Upper lobe of left lung (tissue), 6 donors: ENCODE data around the gene ANO10. TPM values are rescaled to one million over a fixed set of nuclear protein-coding genes. Genes with fewer than 3 reads are reported as not detected.
A peak's percentile ranks its signal among the peaks of the same experiment; 100 is the strongest.

Source experiments
- ATAC-seq, 2 donors: fragments of 200-7000 bp; cut with Tn5 transposase; one replicate each; pipeline ENCODE4 v1.9.1; 2022; ENCODE audit warnings: mild to moderate bottlenecking in 2 of 2, moderate library complexity in 2 of 2; ENCODE audit not compliant: low FRiP score in 2 of 2
- DNase-seq, 2 donors: peaks; one replicate each; pipeline ENCODE4 v3.0.0-alpha.2; 2019 to 2020
- H3K27ac ChIP-seq, 4 donors: fragments of 200-600 bp; sonication (generic); one replicate each; pipeline ENCODE4 v1.5.1; 2016 to 2019
- H3K27me3 ChIP-seq, 4 donors: fragments of 200-600 bp; sonication (generic); one replicate each; pipeline ENCODE4 v1.5.1; 2017 to 2019
- H3K36me3 ChIP-seq, 4 donors: fragments of 200-600 bp; sonication (generic); one replicate each; pipeline ENCODE4 v1.5.1; 2016 to 2019
- H3K4me1 ChIP-seq, 4 donors: fragments of 200-600 bp; sonication (generic); one replicate each; pipeline ENCODE4 v1.5.1; 2018 to 2019
- H3K4me3 ChIP-seq, 4 donors: fragments of 200-600 bp; sonication (generic); one replicate each; pipeline ENCODE4 v1.5.1; 2017 to 2019; ENCODE audit warnings: mild to moderate bottlenecking in 2 of 4, moderate library complexity in 1 of 4
- H3K9me3 ChIP-seq, 4 donors: fragments of 200-600 bp; sonication (generic); one replicate each; pipeline ENCODE4 v1.5.1; 2018 to 2019
- CTCF ChIP-seq, 6 experiments: fragments of 450-650 bp in 4 of 6; fragments of 200-600 bp in 2 of 6; sonication (generic) in 2 of 6; IDR thresholded peaks; one replicate each; pipeline ENCODE4 v1.5.1; 2016 to 2019; ENCODE audit warnings: antibody characterized with exemption in 6 of 6
- EP300 ChIP-seq, 4 donors: sonication (generic); formaldehyde crosslinking; IDR thresholded peaks; one replicate each; pipeline ENCODE4 v1.5.1; 2017; ENCODE audit warnings: antibody characterized with exemption in 4 of 4, control low read depth in 2 of 4
- POLR2A ChIP-seq, 4 donors: fragments of 450-650 bp; IDR thresholded peaks; one replicate each; pipeline ENCODE4 v1.5.1; 2016 to 2017; ENCODE audit warnings: antibody characterized with exemption in 4 of 4, mild to moderate bottlenecking in 2 of 4
- POLR2AphosphoS5 ChIP-seq, 2 donors: sonication (generic); formaldehyde crosslinking; IDR thresholded peaks; one replicate each; pipeline ENCODE4 v1.5.1; 2017; ENCODE audit warnings: antibody characterized with exemption in 2 of 2
- WGBS, 2 donors: methylation state at CpG; one replicate each; pipeline ENCODE4 v1.1.5; 2017 to 2018; 5-methylcytosine and 5-hydroxymethylcytosine counted together
- total RNA-seq, 6 donors: library from RNA; depleted of rRNA in 4 of 6; stranded (reverse); fragments of >200 nt in 4 of 6; gene quantifications; one replicate each; pipeline versions ENCODE4 v1.1.0 to v1.2.1, GENCODE V29; 2016 to 2021
- donor health status: DM: no; HTN: no; CAD: no; lungs with moderate emphysema.
- donor health status: DM: no; HTN: yes; CAD: no; lungs with severe emphysema.

The ANO10 gene
- total RNA-seq, 6 donors from 2014 or later: 12.9 to 27.2 (median 18.3) TPM

- Histone ChIP-seq H3K9me3 (no peaks in the 10 kb centered on the region), H3K4me1 (peaks cover 13 to 42% (median 20%) of the 10 kb centered on the region in 4 donors), H3K4me3 (no peak overlapping the region), H3K27me3 (no peaks in the 10 kb centered on the region), H3K27ac (peak overlapping the region; percentile 55 to 94 (median 60)), H3K36me3 (no peaks in the 10 kb centered on the region)
- DNase-seq (peak in 1 of 2 donors; percentile 52), ATAC-seq (peak; percentile 14 to 75)
- WGBS, 2 donors: 27 to 33% methylated on average over 2 of the region's 2 CpGs
- TF ChIP-seq CTCF (IDR thresholded peaks at IDR 0.05): no peak
- peak in 3 of 4 donors; percentile 55 to 92 (median 67) for TF ChIP-seq EP300 (IDR thresholded peaks at IDR 0.05)
- TF ChIP-seq POLR2AphosphoS5 (IDR thresholded peaks at IDR 0.05): peak; percentile 78 to 90
- TF ChIP-seq POLR2A (IDR thresholded peaks at IDR 0.05): no peak
Observed at GRCh38 chr3:43394041-43394554, 227.7 kb downstream of the ANO10 start.

GRCh38 chr3:43391621-43392020 lies 230.2 kb downstream of the ANO10 start:
- ATAC-seq (no peak), DNase-seq (no peak)
- Histone ChIP-seq H3K36me3 (no peaks in the 10 kb centered on the region), H3K9me3 (no peaks in the 10 kb centered on the region), H3K27ac (peak overlapping the region in 3 of 4 donors; percentile 32 to 94 (median 89)), H3K4me3 (no peak overlapping the region), H3K27me3 (no peaks in the 10 kb centered on the region), H3K4me1 (peaks cover 19 to 61% (median 33%) of the 10 kb centered on the region in 4 donors)
- TF ChIP-seq EP300 (IDR thresholded peaks at IDR 0.05): no peak
- TF ChIP-seq POLR2A (IDR thresholded peaks at IDR 0.05): no peak
- TF ChIP-seq POLR2AphosphoS5 (IDR thresholded peaks at IDR 0.05): no peak
- TF ChIP-seq CTCF (IDR thresholded peaks at IDR 0.05): no peak
- 100% methylated on average over 1 of the region's 1 CpG; no CpG with 5 or more reads in 1 of the 2 donors for WGBS, 2 donors

GRCh38 chr3:43390255-43390588 lies 231.6 kb downstream of the ANO10 start:
- ATAC-seq (peak in 1 of 2 donors; percentile 41), DNase-seq (no peak)
- Histone ChIP-seq H3K27me3 (no peaks in the 10 kb centered on the region), H3K9me3 (no peaks in the 10 kb centered on the region), H3K36me3 (no peaks in the 10 kb centered on the region), H3K4me1 (peaks cover 19 to 60% (median 33%) of the 10 kb centered on the region in 4 donors), H3K4me3 (no peak overlapping the region), H3K27ac (peak overlapping the region; percentile 85 to 94 (median 88))
- no peak for TF ChIP-seq POLR2AphosphoS5 (IDR thresholded peaks at IDR 0.05)
- no peak for TF ChIP-seq EP300 (IDR thresholded peaks at IDR 0.05)
- TF ChIP-seq POLR2A (IDR thresholded peaks at IDR 0.05): no peak
- TF ChIP-seq CTCF (IDR thresholded peaks at IDR 0.05): no peak
- WGBS, 2 donors: 94 to 100% methylated on average over 1 of the region's 1 CpG

GRCh38 chr3:43389388-43390254 lies 232.2 kb downstream of the ANO10 start:
- ATAC-seq (peak; percentile 82 to 88), DNase-seq (peak in 1 of 2 donors; percentile 83)
- Histone ChIP-seq H3K9me3 (no peaks in the 10 kb centered on the region), H3K36me3 (no peaks in the 10 kb centered on the region), H3K27ac (peak overlapping the region; percentile 85 to 94 (median 88)), H3K4me3 (no peak overlapping the region), H3K27me3 (no peaks in the 10 kb centered on the region), H3K4me1 (peaks cover 15 to 55% (median 32%) of the 10 kb centered on the region in 4 donors)
- TF ChIP-seq POLR2AphosphoS5 (IDR thresholded peaks at IDR 0.05): peak; percentile 92 to 95
- peak in 1 of 4 donors; percentile 40 for TF ChIP-seq POLR2A (IDR thresholded peaks at IDR 0.05)
- peak in 3 of 4 donors; percentile 67 to 91 (median 86) for TF ChIP-seq EP300 (IDR thresholded peaks at IDR 0.05)
- TF ChIP-seq CTCF (IDR thresholded peaks at IDR 0.05): no peak
- 33 to 43% methylated on average over 10 of the region's 10 CpGs for WGBS, 2 donors
